Right ventricle myocardium superior (tissue), 1 donor: ENCODE data around the gene GNRH2. TPM values are rescaled to one million over a fixed set of nuclear protein-coding genes. Genes with fewer than 3 reads are reported as not detected.
A peak's percentile ranks its signal among the peaks of the same experiment; 100 is the strongest.
"Not testable (repeated sequence)": the region's sequence is repeated elsewhere in the genome, so short reads cannot be mapped to it uniquely, and the experiment has no call there.

ENCODE experiments used
- ATAC-seq: fragments of 200-7000 bp; cut with Tn5 transposase; one replicate; pipeline ENCODE4 v1.9.1; 2020; ENCODE audit warnings: mild to moderate bottlenecking; ENCODE audit not compliant: poor library complexity
- DNase-seq: peaks from one replicate; pipeline ENCODE4 v3.0.0-alpha.2; 2020
- intact Hi-C: fragments of 100-400 bp; cut with DNase I; formaldehyde crosslinking; loops from one replicate; pipeline ENCODE4 v1.11.2; 2022
- long read RNA-seq: library from polyadenylated mRNA; unstranded; transcript quantifications from one replicate; pipeline ENCODE4 v2.0.0, GENCODE V29; 2021
- total RNA-seq: library from RNA; stranded (reverse); fragmentation: NEBNext Ultra II Directional; extraction: Animal tissue kit (Norgen Biotek cat#: 25700); gene quantifications from one replicate; pipeline ENCODE4 v1.2.1, GENCODE V29; 2021
- donor health status: DM: no; HTN: yes; CAD: no; lungs with severe emphysema.

GNRH2 gene
- total RNA-seq, result not detected
- long read RNA-seq, result 0 reads

- intact Hi-C loops, result no loop called here
- ATAC-seq, result no peak
Observed at GRCh38 chr20:3043322-3043721, at the start of gene GNRH2. Gene GNRH2 (plus strand): TSS chr20:3043622. CDS start chr20:3044415, 793 bp downstream.

GRCh38 chr20:2995796-2996195 is 47.6 kb upstream of the GNRH2 start:
- intact Hi-C loops, result no loop called here
- no peak for DNase-seq
- no peak for ATAC-seq

More at GRCh38 chr20:3043322-3043721, at the start of gene GNRH2:
- DNase-seq, result no peak

- DNase-seq (no peak), ATAC-seq (no peak)
- intact Hi-C loops, result no loop called here
Observed at GRCh38 chr20:2998728-2999127, 44.7 kb upstream of the GNRH2 start.

GRCh38 chr20:3000852-3001523 is 42.4 kb upstream of the GNRH2 start:
- intact Hi-C loops, result loop anchor here (5.0 kb wide), 1 partner anchor 244 kb away; no protein-coding TSS in a partner anchor
- DNase-seq (no peak), ATAC-seq (peak; percentile 83)

- DNase-seq (no peak), ATAC-seq (no peak)
- intact Hi-C loops, result loop anchor here (5.0 kb wide), 1 partner anchor 246 kb away; no protein-coding TSS in a partner anchor
Observed at GRCh38 chr20:3003416-3003815, 40.0 kb upstream of the GNRH2 start.

- ATAC-seq (no peak), DNase-seq (no peak)
- intact Hi-C loops, result no loop called here
Observed at GRCh38 chr20:3010985-3011723, 32.3 kb upstream of the GNRH2 start.

GRCh38 chr20:3011752-3012151 is 31.7 kb upstream of the GNRH2 start:
- intact Hi-C loops, result no loop called here
- DNase-seq, result no peak
- no peak for ATAC-seq

- intact Hi-C loops, result no loop called here
- ATAC-seq (no peak), DNase-seq (no peak)
Observed at GRCh38 chr20:3013771-3014170, 29.7 kb upstream of the GNRH2 start.

GRCh38 chr20:3014179-3014578 is 29.2 kb upstream of the GNRH2 start:
- intact Hi-C loops, result no loop called here
- ATAC-seq (no peak), DNase-seq (no peak)

GRCh38 chr20:3014662-3015061 is 28.8 kb upstream of the GNRH2 start:
- intact Hi-C loops, result no loop called here
- ATAC-seq (no peak), DNase-seq (no peak)

GRCh38 chr20:3015302-3015701 is 28.1 kb upstream of the GNRH2 start:
- DNase-seq, ATAC-seq, intact Hi-C loops: not testable (repeated sequence)

GRCh38 chr20:3021327-3021726 is 22.1 kb upstream of the GNRH2 start:
- ATAC-seq, result no peak
- no peak for DNase-seq
- intact Hi-C loops, result no loop called here

- intact Hi-C loops, result no loop called here
- no peak for ATAC-seq
- no peak for DNase-seq
Observed at GRCh38 chr20:3021777-3022176, 21.6 kb upstream of the GNRH2 start.

GRCh38 chr20:3022559-3023490 is 20.6 kb upstream of the GNRH2 start:
- ATAC-seq, DNase-seq, intact Hi-C loops: not testable (repeated sequence)

- DNase-seq (no peak), ATAC-seq (no peak)
- intact Hi-C loops, result no loop called here
Observed at GRCh38 chr20:3027987-3028386, 15.4 kb upstream of the GNRH2 start.

GRCh38 chr20:3031524-3032147 is 11.8 kb upstream of the GNRH2 start:
- intact Hi-C loops, result no loop called here
- ATAC-seq (no peak), DNase-seq (no peak)

- ATAC-seq (peak; percentile 64), DNase-seq (peak; percentile 67)
- intact Hi-C loops, result no loop called here
Observed at GRCh38 chr20:3032624-3033023, 10.8 kb upstream of the GNRH2 start.

- intact Hi-C loops, result no loop called here
- ATAC-seq (no peak), DNase-seq (no peak)
Observed at GRCh38 chr20:3037654-3038053, 5.8 kb upstream of the GNRH2 start.

GRCh38 chr20:3038454-3038853 is 5.0 kb upstream of the GNRH2 start:
- intact Hi-C loops, result no loop called here
- no peak for ATAC-seq

More at GRCh38 chr20:3038454-3038853, 5.0 kb upstream of the GNRH2 start:
- no peak for DNase-seq
